NOMO-1 (cell line): ENCODE data around the gene ZMIZ1.

Source experiments
- DNase-seq, 2 experiments: peaks; one replicate each; lab custom pipeline; 2025; ENCODE audit not compliant: unreplicated experiment in 2 of 2; lab: John Stamatoyannopoulos, UW

The ZMIZ1 gene

GRCh38 chr10:79358811-79359210, 290.0 kb downstream of the ZMIZ1 start:
- no peak for DNase-seq

- no peak for DNase-seq
Measured at GRCh38 chr10:79359816-79360498, 291.2 kb downstream of the ZMIZ1 start.

DNA sequence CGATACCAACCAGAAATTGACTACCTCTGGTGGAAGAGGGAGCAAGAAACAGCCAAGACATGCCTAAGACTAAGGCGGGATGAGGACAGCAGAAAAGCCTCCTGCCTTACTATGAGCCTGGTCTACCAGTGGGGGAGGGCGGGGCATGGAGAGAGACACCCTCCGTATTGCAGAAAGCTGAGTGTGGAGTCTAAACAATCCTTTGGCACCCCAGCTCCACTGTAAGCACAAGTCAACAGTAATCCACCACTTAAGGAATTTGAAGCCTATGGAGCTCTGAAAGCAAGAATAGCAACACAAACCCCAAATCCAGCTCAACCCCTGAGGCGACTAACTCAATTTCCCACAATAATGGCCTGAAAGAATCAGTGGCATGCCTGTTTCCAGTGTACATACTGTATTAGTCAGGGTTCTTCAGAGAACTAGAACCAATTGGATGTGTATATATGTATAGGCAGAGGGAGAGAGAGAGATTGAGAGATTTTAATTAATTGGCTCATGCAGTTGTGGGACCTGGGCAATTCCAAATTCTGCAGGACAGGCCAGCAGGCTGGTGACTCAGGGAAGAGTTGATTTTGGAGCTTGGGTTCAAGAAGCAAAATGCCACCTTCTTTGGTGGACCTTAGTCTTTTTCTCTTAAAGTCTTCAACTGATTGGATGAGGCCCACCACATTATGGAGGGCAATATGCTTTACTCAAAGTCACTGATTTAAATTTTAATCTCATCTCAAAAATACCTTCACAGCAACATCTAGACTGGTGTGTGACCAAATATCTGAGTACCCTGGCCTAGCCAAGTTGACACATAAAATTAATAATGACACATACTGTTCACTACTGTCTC, 292.0 kb downstream of the ZMIZ1 start:
- no peak for DNase-seq

DNA sequence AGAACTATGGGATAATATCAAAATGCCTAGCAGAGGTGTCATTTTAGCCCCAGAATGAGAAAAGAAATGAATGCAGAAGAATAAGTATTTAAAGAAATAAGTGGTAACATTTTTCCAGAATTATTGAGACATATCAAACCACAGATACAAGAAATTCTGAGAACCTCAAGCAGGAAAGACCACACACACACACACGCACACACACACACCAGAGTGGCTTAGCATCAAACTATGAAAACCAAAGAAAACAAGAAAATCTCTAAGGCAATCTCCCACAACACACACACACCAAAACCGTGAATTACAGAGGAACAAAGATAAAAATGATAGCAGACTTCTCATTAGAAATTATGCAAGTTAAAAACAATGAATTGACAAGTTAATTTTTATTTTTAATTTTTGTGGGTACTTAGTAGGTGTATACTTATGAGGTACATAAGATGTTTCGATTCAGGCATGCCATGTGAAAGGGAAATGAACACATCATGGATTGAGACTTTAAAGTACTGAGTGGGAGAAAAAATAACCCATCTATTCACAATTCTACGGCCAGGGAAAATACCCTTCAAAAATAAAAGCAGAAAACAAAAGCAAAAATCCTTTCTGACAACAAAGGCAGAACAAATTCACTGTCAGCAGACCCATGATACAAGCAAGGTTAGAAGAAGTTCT, 293.1 kb downstream of the ZMIZ1 start:
- DNase-seq = no peak
